ENCODE results near the gene NHLH2.

DNA sequence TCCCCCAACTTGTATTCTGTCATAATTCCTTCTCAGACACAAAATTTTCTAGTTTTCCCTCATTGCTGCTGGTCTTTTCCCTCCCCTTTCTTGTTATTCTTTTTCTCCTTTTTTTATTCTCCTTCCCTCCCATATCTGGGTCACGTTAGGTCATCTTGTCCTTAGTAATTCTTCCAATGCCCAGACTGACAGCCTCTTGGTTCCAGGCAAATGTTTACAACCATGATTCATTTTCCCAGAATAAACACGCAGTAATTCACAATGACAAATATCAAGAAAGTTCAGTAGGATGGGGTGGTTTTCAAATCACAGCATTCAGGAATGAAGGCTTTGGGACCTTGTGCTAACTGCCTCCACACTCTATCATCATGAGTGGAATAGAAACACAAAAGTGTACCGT, 25.2 kb downstream of the NHLH2 start:
- TF ChIP-seq POLR2AphosphoS5 (IDR thresholded peaks at IDR 0.05) (no peak), CTCF (IDR thresholded peaks at IDR 0.05) (no peak), POLR2A (IDR thresholded peaks at IDR 0.05) (no peak)
